SK-N-SH (cell line): ENCODE data around the gene HOMER3.

Experiments
- CTCF ChIP-seq: fragments of 200-600 bp; sonication (generic); IDR thresholded peaks from 2 replicates; pipeline ENCODE4 v1.6.1; 2017; ENCODE audit warnings: antibody characterized with exemption, mild to moderate bottlenecking, moderate library complexity
- EZH2phosphoT487 ChIP-seq: fragments of 200-600 bp; sonication (generic); IDR thresholded peaks from 2 replicates; pipeline ENCODE4 v1.6.1; 2017; ENCODE audit warnings: low read depth, mixed run types, mild to moderate bottlenecking, antibody characterized with exemption, moderate library complexity, borderline replicate concordance
- MXI1 ChIP-seq: IDR thresholded peaks from 2 replicates; pipeline ENCODE4 v1.6.1; 2012; ENCODE audit warnings: mild to moderate bottlenecking, low read depth, low read length, improper control_type of control experiment
- RCOR1 ChIP-seq: fragments of 150-350 bp; IDR thresholded peaks from 2 replicates; pipeline ENCODE4 v1.6.1; 2017; ENCODE audit warnings: antibody characterized with exemption, low read length

- TF ChIP-seq MXI1 (no peak), RCOR1 (no peak), CTCF (no peak), EZH2phosphoT487 (no peak)
These were observed at the start of gene HOMER3 for GRCh38 chr19:18940769-18941627.
